Measurements from ENCODE around the gene CUX1. TPM values are rescaled to one million over a fixed set of nuclear protein-coding genes. Genes with fewer than 3 reads are reported as not detected.

CUX1 gene
- total RNA-seq, 2 experiments from 2014 or later = 35.6 to 38.0 TPM

DNA sequence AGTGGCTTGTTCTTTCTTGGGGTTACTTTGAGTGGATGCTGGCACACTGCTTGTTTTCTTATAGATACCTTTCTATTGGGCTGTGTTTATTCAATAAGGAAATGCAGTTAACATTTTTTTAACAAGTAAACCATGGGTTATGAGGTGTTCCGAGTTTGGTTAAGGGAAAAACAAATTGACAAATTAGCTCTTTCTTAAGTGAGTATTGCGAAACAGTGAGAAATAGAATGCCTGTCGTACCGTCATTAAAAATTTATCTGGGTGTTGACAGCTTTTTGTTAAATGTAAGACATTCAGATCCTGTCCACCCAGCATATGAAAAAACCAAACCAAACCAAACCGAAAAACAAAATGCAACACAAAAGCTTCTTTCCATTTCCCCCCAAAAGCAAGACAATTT is 6.2 kb downstream of the CUX1 start:
- intact Hi-C loops (cut with DNase I, micrococcal nuclease) = no loop called here
- Mint-ChIP-seq H3K4me1 (ENCODE audit: low read depth) (peaks cover 46% of the 10 kb centered on the region), H3K27me3 (no peaks in the 10 kb centered on the region), H3K9me3 (no peaks in the 10 kb centered on the region), H3K27ac (no peak overlapping the region), H3K36me3 (ENCODE audit: low read depth) (no peaks in the 10 kb centered on the region), H3K4me3 (no peak overlapping the region)
- H3K9me3 ChIP-seq (ENCODE audit: control insufficient read depth in 1 of 2, insufficient read depth in 1 of 2, low read length in 2 of 2) = no peaks in the 10 kb centered on the region
- H3K27ac ChIP-seq (ENCODE audit: low read depth in 1 of 2, low read length in 2 of 2) = no peak overlapping the region
- TF ChIP-seq, protein P1, sequence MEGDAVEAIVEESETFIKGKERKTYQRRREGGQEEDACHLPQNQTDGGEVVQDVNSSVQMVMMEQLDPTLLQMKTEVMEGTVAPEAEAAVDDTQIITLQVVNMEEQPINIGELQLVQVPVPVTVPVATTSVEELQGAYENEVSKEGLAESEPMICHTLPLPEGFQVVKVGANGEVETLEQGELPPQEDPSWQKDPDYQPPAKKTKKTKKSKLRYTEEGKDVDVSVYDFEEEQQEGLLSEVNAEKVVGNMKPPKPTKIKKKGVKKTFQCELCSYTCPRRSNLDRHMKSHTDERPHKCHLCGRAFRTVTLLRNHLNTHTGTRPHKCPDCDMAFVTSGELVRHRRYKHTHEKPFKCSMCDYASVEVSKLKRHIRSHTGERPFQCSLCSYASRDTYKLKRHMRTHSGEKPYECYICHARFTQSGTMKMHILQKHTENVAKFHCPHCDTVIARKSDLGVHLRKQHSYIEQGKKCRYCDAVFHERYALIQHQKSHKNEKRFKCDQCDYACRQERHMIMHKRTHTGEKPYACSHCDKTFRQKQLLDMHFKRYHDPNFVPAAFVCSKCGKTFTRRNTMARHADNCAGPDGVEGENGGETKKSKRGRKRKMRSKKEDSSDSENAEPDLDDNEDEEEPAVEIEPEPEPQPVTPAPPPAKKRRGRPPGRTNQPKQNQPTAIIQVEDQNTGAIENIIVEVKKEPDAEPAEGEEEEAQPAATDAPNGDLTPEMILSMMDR (IDR thresholded peaks at IDR 0.05) = no peak
- POLR2A ChIA-PET = no interaction called here
- H3K4me3 ChIP-seq (ENCODE audit: low read length) = no peak overlapping the region
- ATAC-seq (ENCODE audit: poor library complexity) (no peak), DNase-seq (no peak)
- no peaks in the 10 kb centered on the region for H3K27me3 ChIP-seq (ENCODE audit: control insufficient read depth in 1 of 2, insufficient read depth in 2 of 2, low read length in 2 of 2)
- H3K36me3 ChIP-seq (ENCODE audit: insufficient read depth, low read length) = no peaks in the 10 kb centered on the region
- H3K4me1 ChIP-seq (ENCODE audit: insufficient read depth, low read length) = peaks cover 4% of the 10 kb centered on the region
- CTCF ChIA-PET = interaction anchor here (0.6 to 1.3 kb wide), 2 partner anchors 14 to 32 kb away, joined by 3 to 4 read pairs; no protein-coding TSS in a partner anchor

DNA sequence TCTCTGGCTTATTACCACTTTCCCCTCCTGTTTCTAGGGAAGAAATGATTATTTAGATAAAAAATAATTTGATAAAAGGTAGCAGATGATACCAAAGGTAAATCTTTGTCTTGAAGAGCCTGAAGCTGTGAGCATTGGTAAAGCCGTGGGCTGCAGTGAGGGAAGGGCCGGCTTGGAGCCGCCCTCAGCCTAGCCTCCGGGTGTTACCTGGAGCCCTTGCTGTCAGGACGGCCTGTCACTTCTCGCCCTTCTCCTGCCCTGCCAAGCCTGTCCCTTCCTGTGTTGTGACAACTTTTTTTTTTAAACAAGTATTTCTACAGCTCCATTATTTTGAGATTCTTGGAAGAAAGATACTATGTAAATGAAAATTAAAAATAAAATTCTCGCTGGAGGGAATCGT is 7.0 kb downstream of the CUX1 start:
- TF ChIP-seq, protein P1 (IDR thresholded peaks at IDR 0.05) = no peak
- Histone ChIP-seq H3K4me3 (ENCODE audit: low read length) (no peak overlapping the region), H3K27ac (ENCODE audit: low read depth in 1 of 2, low read length in 2 of 2) (no peak overlapping the region), H3K9me3 (ENCODE audit: control insufficient read depth in 1 of 2, insufficient read depth in 1 of 2, low read length in 2 of 2) (no peaks in the 10 kb centered on the region), H3K36me3 (ENCODE audit: insufficient read depth, low read length) (peaks cover 2% of the 10 kb centered on the region), H3K27me3 (ENCODE audit: control insufficient read depth in 1 of 2, insufficient read depth in 2 of 2, low read length in 2 of 2) (no peaks in the 10 kb centered on the region), H3K4me1 (ENCODE audit: insufficient read depth, low read length) (peaks cover 4% of the 10 kb centered on the region)
- POLR2A ChIA-PET = no interaction called here
- ATAC-seq (ENCODE audit: poor library complexity) = no peak
- DNase-seq = no peak
- CTCF ChIA-PET = interaction anchor here (1.3 kb wide), 2 partner anchors 15 to 32 kb away, joined by 3 to 5 read pairs; no protein-coding TSS in a partner anchor
- Mint-ChIP-seq H3K4me1 (ENCODE audit: low read depth) (peaks cover 48% of the 10 kb centered on the region), H3K9me3 (no peaks in the 10 kb centered on the region), H3K27ac (no peak overlapping the region), H3K27me3 (no peaks in the 10 kb centered on the region), H3K36me3 (ENCODE audit: low read depth) (peaks cover 5% of the 10 kb centered on the region), H3K4me3 (no peak overlapping the region)
- intact Hi-C loops (cut with DNase I, micrococcal nuclease) = no loop called here

DNA sequence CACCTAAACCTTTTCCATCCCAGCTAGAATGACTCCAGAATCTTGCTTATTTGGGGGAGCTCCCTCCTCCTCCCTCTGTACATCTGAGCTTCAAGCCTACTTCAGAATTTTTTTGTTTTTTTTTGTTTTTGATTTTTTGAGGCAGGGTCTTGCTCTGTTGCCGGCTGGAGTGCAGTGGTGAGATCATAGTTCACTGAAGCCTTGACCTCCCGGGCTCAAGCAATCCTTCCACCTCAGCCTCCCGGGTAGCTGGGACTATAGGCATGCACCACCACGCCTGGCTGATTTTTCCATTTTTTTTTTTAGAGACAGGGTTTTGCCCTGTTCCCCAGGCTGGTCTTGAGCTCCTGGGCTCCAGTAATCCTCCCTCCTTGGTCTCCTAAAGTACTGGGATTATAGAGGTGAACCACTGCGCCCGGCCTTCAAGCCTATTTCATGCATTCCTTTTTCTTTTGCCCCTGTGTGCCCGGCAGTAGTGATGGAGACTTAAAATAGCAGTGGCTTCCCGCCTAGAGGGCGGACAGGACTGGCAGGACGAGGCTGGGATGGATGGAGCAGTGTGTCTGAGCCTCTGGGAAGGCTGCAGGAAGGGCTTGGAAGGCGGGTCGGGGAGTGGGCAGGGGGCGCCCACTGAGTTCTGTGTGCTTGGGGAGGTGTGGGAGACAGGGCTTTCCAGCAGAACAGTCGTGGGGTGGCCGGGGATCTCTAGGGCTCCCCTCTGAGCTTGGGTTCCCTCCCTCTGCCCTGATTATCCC is 8.8 kb downstream of the CUX1 start:
- intact Hi-C loops (cut with DNase I, micrococcal nuclease) = no loop called here
- DNase-seq (no peak), ATAC-seq (ENCODE audit: poor library complexity) (no peak)
- CTCF ChIA-PET = no interaction called here
- peaks cover 2% of the 10 kb centered on the region for H3K36me3 ChIP-seq (ENCODE audit: insufficient read depth, low read length)
- Mint-ChIP-seq H3K4me3 (no peak overlapping the region), H3K27ac (no peak overlapping the region), H3K4me1 (ENCODE audit: low read depth) (peaks cover 33% of the 10 kb centered on the region), H3K27me3 (no peaks in the 10 kb centered on the region), H3K9me3 (no peaks in the 10 kb centered on the region), H3K36me3 (ENCODE audit: low read depth) (peaks cover 5% of the 10 kb centered on the region)
- H3K27ac ChIP-seq (ENCODE audit: low read depth in 1 of 2, low read length in 2 of 2) = no peak overlapping the region
- POLR2A ChIA-PET = no interaction called here
- H3K27me3 ChIP-seq (ENCODE audit: control insufficient read depth in 1 of 2, insufficient read depth in 2 of 2, low read length in 2 of 2) = no peaks in the 10 kb centered on the region
- TF ChIP-seq, protein P1 (IDR thresholded peaks at IDR 0.05) = no peak
- no peak overlapping the region for H3K4me3 ChIP-seq (ENCODE audit: low read length)
- no peaks in the 10 kb centered on the region for H3K9me3 ChIP-seq (ENCODE audit: control insufficient read depth in 1 of 2, insufficient read depth in 1 of 2, low read length in 2 of 2)
- H3K4me1 ChIP-seq (ENCODE audit: insufficient read depth, low read length) = peaks cover 4% of the 10 kb centered on the region
